GM18867 (cell line): ENCODE measurements around the gene KLHL2.
"Not testable (repeated sequence)": the region's sequence is repeated elsewhere in the genome, so short reads cannot be mapped to it uniquely, and the experiment has no call there.

Source experiments
- ATAC-seq: cut with Tn5 transposase; IDR thresholded peaks from one replicate; pipeline ENCODE4 v1.9.1; 2021; ENCODE audit warnings: mild to moderate bottlenecking, moderate library complexity; ENCODE audit not compliant: unreplicated experiment

Gene KLHL2

DNA sequence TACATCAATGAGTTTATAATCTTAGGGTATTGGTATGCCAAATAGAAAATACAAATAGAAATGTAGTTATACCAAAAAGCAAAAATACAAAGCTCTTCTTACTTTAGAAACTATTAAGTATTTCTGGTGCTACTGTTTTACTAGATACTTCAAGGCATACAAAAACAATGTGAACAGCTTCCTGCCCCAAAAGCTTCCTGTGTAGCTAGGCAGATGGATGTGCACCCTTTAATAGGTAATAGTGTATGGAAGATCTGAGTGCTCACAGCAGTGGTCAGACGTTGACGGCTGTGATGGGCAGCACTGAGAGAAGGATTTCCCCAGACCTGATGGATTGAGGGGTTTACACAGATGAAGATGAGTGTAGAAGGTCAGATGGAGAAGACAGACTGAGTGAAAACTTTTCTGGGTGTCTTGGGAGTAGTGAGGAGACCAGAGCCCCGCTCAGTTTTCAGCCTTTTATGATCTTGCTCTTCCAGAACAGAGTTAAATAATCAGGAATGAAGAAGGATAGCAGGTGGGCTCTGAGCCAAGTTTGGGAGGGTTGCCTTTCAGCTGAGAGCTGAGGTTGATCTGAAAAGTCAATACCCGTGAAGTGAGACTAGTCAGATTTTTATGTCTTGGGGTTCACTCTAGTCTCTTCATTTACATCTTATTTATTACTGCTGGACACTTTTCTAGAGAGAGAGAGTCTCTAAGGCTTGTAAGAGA is 22.3 kb downstream of the KLHL2 start:
- not testable (repeated sequence) for ATAC-seq

DNA sequence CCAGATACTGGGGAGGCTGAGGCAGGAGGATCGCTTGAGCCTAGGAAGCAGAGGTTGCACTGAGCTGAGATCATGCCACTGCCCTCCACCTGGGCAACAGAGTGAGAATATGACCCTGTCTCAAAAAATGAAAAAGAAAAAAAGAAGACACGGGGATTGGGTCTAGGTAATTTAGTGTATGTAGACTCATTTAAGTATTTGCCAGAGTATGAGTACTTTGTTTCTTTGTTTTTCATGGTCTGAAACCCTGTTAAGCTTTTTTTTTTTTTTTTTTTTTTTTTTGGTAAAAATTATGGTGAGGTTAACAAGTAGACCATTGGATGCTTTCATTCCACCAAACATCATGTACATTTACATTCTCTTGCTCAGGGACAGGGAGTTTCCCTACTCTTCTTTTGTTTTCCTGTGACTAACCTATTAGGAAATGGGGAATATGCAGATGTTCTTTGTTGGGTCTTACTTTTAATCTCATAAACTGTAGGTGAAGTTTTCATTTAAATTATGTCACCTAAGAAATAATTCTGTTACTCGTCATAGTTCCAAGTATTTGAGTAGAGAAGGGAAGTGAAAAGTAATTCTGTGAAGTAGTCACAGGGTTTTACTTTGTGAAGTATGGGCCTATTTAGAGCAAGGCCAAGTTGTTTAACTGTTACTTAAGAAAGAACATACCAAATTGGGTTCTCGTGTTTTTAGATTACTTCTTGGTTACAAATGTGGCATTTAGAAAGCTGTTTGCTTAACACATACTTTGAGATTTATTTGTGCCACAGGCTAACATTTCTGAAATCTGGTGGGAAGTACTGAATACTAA is 25.5 kb downstream of the KLHL2 start:
- ATAC-seq, result peak; percentile 52

DNA sequence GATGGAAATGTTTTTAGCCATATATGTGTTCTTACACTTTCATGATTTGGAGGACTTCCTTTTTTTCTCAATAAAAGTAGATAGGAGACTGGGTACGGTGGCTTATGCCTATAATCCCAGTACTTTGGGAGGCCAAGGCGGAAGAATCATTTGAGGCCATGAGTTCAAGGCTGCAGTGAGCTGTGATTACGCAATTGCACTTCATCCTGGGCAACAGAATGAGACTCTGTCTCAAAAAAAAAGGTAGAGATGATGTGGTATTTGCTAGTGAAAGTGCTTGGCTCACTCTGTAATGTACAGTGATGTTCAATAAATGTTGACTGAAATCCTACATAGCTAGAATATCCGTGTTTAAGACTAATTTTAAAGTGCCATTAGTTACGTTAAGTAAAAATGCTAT is 27.4 kb downstream of the KLHL2 start:
- no peak for ATAC-seq

DNA sequence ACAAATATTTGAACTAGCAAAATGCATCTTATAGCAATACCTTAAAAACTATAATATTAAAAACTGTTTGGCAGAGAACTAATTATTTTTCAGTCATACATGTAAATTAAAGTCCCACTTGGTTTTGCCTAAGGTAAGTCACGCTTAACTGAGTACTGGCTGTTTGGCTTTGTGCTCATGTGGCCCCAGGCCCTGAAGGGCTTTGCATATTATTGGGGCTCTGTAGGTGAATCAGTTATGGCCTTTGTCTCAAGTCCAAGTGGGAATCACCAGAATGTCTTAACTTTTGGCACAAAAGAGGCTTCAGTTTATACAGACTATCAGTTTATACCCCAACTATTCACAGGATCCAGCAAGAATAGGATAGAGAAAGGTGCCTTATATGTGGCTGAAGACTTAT is 29.5 kb downstream of the KLHL2 start:
- ATAC-seq, result not testable (repeated sequence)

DNA sequence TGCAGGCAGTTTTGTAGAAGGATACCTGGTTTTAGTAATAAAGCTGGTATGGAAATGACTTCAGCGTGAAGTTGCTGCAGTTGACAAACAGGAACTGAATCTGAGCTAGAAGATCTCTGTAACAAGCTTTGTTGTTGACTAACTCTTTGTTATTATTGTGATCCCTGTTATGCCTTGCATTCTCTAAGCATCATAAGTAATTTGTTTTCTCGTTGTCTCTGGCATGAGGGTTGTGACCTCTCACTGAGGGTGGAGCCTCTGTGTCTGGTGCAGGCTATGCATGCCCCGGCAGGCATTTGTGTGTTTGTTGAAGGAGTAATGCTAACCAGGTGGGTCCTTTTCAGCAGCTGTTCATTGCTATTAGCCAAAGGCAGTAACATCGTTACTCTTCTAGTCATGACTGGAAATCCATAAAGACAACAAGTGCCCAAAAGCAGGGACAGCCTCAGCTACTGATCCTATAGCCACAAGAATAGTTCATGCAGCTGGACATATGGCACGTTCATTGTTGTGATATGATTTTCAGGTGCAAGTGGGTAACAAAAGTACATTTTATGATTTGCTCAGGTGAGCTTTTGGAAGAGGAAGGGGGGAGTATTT is 30.8 kb downstream of the KLHL2 start:
- ATAC-seq, result peak; percentile 91

DNA sequence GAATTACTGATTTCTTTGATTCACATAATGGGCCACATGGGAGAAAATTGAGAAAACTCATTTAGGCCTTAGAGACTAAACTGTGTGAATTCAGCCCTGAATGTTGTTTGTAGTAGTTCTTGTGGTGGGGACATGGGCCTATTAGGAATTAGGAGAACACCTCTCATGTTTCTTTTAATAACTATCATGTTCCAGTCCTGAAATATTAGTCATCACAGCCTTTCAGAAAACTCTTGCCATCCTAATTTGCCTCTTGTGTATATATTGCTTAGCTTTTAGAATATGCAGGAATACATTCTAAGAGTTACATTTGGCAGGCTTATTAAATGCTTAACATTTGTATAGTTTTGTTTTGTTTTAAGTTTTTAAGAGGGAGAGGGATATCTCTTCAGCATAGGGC is 33.4 kb downstream of the KLHL2 start:
- ATAC-seq, result not testable (repeated sequence)

DNA sequence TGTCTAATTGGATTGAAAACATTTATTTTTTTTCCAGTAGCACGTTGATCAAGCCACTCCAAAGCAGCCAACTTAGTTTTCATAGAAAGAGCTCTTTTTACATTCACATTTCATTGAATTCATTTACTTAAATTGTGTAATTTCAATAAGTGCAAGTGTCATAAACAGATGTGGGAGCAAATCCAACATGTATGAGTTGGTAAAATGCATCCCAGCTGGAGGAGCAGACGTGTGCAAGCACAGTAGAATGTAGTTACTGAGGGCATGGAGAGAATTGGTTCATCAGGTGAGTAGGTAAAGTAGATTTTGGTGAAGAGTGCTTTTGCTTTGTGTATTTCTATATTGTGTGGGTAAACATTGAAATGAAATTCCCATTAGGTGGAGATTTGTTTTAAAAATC is 36.8 kb downstream of the KLHL2 start:
- ATAC-seq, result not testable (repeated sequence)

DNA sequence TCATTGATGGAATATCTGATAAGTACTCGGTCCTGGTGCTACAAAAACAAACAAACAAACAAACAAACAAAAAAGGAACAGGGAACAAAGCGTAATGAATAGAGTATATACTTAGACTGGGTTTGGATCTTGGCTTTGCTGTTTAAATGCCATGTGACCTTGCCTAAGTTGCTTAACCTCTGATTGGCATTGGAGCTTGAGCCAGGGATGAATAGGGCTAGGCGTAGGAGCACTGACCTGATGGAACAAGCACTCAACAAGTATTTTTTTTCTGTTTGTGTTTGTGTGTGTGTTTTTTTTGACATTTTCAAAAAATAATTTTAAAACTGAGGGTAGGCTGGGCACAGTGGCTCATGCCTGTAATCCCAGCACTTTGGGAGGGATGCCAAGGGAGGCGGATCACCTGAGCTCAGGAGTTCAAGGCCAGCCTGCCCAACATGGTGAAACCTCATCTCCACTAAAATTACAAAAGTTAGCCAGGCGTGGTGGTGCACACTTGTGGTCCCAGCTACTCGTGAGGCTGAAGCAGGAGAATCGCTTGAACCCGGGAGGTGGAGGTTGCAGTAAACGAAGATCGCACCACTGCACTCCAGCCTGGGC is 37.3 kb downstream of the KLHL2 start:
- ATAC-seq, result not testable (repeated sequence)

DNA sequence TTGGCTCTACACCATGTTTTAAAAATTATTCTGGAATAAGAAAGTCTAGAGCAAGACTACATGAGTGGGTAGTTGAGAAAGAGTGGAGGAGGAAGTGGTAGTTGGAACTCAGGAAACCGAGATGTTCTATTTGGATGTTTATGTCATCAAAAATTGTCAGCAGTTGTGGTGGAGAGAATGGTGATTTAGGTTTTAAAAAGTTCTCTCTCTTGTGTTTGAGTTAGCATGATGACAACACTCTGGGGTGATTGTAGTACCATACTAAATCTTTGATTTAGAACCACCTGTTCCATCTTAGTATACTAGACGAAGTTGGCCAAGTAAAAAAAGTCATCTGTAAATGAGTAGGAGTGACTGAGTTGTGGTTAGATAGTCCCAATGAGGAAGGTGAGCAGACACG is 40.7 kb downstream of the KLHL2 start:
- ATAC-seq, result no peak

DNA sequence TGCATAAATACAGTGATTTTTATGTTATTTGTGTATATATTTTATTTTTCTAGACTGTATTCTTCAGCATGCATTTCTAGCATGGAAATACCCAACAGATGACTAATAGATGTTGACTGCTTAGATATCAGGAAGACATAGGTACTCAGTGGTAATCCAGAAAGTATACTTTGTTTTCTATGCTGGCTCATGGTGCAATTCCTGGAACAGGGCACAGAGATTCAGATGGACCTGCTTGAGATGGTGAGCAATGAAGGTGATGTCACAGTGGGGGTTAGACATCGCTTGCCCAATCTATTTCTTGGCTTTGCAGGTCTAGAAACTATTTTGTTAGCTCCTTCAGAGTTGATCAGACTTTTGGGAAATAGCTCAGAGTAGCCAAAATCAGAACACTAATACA is 41.5 kb downstream of the KLHL2 start:
- not testable (repeated sequence) for ATAC-seq

DNA sequence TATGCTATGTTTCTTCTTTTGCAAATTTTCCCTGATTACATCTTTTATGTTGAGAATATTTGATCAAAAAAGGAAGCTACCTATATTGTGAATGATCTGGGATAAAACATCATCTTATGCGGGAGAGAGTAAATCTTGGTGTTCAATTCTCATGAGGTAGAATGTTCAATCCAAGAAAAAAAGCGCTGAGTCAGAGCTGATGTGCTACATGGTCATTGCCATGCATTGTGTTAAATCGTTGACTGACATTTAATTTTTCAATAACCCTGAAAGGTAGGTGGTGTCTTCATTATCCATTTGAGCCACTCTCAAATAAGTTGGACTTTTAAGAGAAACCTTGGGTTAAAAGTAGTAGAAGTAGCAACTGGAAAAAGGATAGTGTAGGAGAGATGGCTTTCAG is 47.4 kb downstream of the KLHL2 start:
- ATAC-seq, result not testable (repeated sequence)

DNA sequence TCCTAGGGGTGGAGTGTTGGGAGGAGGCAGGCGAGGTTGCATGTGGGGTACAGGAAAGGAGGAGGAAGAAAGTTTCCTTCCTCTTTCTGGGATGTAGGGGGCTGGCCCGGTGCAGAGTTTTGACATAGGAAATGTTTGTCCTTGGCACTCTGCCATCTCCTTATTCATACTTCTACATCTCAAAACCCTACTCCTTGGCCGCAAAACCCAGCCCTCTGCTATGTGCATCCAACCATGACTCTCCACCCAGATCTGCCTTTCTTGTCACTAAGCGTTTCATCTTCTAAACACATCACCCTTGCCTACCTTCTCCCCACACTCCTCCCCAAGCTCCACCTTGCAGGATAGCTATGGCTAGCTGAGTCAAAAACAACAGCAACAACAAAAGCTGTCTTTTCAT is 48.1 kb downstream of the KLHL2 start:
- peak; percentile 99 for ATAC-seq

DNA sequence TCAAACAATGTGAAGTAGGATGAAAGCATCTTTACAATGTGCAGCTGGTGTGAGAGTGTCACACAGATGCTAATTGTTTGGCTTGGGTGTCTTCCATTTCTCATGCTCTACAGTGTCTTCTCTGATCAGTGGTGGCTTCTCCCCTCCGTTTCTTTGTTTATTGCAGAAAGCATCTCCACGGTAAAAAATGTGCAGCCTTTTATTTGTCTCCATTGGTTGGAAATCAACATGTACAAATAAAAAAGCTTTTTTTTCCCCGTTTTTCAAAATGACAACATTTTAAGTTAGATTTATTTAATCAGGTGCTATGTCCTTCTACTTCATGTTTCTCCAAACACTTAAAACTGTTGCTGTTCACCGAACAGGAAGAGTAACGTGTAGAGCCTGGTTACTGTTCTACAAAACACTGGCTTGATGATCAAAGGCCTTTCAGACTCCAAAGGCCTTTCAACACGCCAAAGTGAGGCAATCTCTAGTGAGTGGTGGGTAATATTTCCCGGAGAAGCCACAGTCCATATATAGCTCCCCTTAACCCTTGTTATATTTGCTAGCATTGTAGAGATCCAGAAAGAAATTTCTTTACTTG is 48.8 kb downstream of the KLHL2 start:
- ATAC-seq, result not testable (repeated sequence)

DNA sequence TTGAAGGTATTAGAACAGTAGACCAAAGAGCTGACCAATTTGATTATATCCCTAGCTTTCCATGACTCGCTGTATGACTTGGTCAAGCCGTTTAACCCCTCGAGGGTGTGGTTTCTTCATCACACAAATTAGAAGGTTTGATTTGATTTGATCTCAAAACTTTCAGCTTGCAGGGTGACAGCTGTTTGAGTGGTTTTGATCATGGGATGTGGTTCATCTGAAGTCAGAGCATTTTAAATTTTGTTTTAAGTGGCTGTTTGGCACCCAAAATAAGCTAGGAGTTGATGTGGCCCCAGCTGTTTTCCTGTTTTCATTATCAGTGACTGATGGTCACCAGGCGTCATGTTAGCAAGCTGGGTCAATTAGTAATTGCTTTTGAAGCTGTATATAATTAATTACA is 52.4 kb downstream of the KLHL2 start:
- ATAC-seq, result not testable (repeated sequence)

DNA sequence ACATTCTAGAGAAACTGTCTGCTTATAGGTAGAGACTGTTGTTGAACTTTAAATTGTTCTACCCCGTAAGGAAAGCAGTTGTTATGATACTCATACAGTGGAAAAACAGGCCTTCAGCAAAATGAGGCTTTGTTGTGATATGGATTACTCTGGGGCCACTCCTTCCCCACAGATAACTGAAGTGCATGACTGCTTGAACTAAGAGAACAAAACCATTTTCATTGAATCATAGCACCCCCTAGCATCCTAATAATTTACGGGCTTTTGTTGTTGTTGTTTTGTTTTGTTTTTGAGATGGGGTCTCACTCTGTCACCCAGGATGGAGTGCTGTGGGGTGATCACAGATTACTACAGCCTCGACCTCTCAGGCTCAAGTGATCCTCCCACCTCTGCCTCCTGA is 54.9 kb downstream of the KLHL2 start:
- ATAC-seq, result not testable (repeated sequence)

DNA sequence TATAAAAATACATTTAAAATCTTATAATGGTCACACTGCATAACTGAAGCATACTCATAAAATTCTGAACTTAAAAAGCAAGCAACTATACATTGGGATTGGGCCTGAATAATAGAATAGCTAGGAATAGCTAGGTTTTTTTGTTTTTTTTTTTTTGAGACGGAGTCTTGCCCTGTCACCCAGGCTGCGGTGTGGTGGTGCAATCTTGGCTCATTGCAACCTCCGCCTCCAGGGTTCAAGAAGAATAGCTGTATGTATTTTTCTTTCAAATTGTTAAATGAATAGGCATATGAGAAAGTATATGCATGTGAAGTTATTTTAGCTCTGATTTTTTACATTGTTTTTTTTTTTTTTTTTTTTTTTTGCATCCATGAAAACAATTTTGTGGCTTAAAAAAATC is 56.1 kb downstream of the KLHL2 start:
- ATAC-seq, result not testable (repeated sequence)

DNA sequence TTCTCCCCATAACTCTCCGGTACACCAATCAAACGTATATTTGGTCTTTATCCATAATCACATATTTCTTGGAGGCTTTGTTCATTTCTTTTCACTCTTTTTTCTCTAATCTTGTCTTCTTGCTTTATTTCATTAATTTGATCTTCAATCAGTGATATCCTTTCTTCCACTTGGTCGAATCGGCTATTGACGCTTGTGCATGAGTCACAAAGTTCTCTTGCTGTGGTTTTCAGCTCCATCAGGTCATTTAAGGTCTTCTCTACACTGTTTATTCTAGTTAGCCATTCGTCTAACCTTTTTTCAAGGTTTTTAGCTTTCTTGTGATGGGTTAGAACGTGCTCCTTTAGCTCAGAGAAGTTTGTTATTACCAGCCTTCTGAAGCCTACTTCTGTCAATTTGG is 62.6 kb downstream of the KLHL2 start:
- ATAC-seq, result not testable (repeated sequence)

DNA sequence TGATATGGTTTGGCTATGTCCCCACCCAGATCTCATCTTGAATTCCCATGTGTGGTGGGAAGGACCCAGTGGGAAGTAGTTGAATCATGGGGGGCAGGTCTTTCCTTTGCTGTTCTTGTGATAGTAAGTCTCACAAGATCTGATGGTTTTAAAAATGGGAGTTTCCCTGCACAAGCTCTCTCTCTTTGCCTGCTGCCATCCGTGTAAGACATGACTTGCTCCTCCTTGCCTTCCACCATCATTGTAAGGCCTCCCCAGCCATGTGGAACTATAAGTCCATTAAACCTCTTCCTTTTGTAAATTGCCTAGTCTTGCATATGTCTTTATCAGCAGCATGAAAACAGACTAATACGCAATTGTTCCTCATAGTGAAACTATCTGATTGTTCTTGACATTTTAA is 66.1 kb downstream of the KLHL2 start:
- ATAC-seq, result not testable (repeated sequence)

DNA sequence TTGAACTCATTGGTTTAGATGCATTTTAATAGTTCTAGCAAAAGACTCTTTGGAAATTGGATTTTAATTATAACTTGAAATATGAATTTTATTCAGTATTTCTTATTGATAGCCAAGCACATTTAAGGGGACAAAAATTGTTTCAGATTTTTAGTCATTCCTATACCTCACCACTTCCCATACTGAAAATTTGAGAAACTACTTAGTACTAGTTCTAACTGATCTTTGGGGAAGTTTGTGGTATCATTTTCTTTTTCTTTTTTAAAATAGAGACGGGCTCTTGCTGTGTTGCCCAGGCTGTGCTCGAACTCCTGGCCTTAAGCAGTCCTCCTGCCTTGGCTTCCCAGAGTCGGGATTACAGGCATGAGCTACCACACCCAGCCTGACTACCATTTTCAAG is 68.0 kb downstream of the KLHL2 start:
- peak; percentile 81 for ATAC-seq

DNA sequence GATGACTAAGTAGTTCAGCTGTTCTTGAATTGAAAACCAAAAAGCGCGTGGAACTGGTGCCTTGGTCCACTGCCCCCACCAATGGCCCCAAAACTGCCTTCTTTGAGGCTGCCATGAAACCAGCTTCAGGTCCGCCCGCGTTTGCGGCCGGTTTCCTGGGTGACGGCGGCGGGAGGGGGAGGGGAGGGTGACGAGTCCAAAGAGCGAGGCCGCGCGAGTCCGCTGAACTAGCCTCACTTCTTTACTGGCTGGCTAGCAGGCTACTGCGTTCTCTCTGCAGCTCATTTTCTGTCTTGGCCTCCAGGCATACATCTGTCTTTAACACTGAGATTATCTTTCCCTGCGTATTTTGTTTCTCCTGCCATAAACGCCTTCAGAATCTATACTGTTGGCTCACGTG is 72.2 kb downstream of the KLHL2 start:
- ATAC-seq, result not testable (repeated sequence)

DNA sequence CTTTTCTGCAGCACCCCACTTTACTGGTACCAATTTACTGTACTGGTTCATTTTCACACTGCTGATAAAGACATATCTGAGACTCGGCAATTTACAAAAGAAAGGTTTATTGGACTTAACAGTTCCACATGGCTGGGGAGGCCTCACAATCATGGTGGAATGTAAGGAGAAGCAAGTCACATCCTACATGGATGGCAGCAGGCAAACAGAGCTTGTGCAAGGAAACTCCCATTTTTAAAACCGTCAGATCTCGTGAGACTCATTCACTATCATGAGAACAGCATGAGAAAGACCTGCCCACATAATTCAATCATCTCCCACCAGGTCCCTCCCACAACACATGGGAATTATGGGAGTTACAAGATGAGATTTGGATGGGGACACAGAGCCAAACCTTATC is 77.3 kb downstream of the KLHL2 start:
- not testable (repeated sequence) for ATAC-seq
